ENCODE data around the gene SLC9A9. TPM values are rescaled to one million over a fixed set of nuclear protein-coding genes. Genes with fewer than 3 reads are reported as not detected.

SLC9A9 gene
- total and polyA plus RNA-seq, 9 of the 15 experiments (the other 6 are each of a cell fraction or from before 2014, with no cell fraction given) = 0.03 to 0.13 TPM; not detected in 7

DNA sequence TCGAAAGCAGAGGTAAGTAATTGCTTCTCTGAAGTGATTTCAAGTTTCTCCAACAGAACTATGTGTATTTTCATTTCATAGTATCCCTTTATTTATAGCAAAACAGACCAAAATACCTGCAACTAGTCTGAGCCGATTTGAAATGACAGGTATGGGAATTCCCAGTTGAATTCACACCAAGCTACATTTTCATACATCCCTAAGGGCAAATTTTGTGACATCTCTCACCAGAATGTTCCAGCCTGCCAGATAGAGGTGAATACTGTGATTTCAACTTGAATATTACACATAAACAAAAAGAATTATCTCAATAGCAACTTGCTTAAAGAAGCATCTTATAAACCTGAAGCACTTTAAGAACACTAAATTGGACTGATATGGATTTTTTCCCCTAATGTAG is 235.7 kb downstream of the SLC9A9 start:
- H3K79me2 ChIP-seq (ENCODE audit: control insufficient read depth, insufficient read depth, low read length) = no peaks in the 10 kb centered on the region
- TF ChIP-seq ILF3 (IDR thresholded peaks at IDR 0.05; ENCODE audit: borderline replicate concordance) (no peak), DIDO1 (tag; IDR thresholded peaks at IDR 0.05; ENCODE audit: low read depth) (no peak), BRCA1 (IDR thresholded peaks at IDR 0.05) (no peak), BRCA1 (CRISPR knock-in tag; IDR thresholded peaks at IDR 0.05) (no peak), GATAD2A (IDR thresholded peaks at IDR 0.05) (no peak), FOXA1 (IDR thresholded peaks at IDR 0.05; ENCODE audit: borderline replicate concordance) (no peak), HSF4 (CRISPR knock-in tag; IDR thresholded peaks at IDR 0.05; ENCODE audit: borderline replicate concordance) (no peak), PCBP2 (IDR thresholded peaks at IDR 0.05; ENCODE audit: low read depth, low read length, poor library complexity, severe bottlenecking) (no peak), KLF1 (tag; IDR thresholded peaks at IDR 0.05) (no peak), CEBPG (CRISPR knock-in tag; IDR thresholded peaks at IDR 0.05) (no peak), CEBPG (tag; conservative IDR thresholded peaks at IDR 0.05 in 1 of 2, IDR thresholded peaks at IDR 0.05 in 1 of 2) (no peak), BACH1 (tag; IDR thresholded peaks at IDR 0.05) (no peak), HNRNPL (IDR thresholded peaks at IDR 0.05; ENCODE audit: low read depth, low read length) (no peak), ZNF23 (CRISPR knock-in tag; IDR thresholded peaks at IDR 0.05) (no peak), MAFK (IDR thresholded peaks at IDR 0.05; ENCODE audit: low read length) (no peak), POLR2AphosphoS5 (IDR thresholded peaks at IDR 0.05; ENCODE audit: control insufficient read depth, insufficient read depth, low read depth, low read length) (no peak), PRMT5 (CRISPR knock-in tag; IDR thresholded peaks at IDR 0.05) (no peak), ZNF707 (CRISPR knock-in tag; conservative IDR thresholded peaks at IDR 0.05) (no peak)
- TF ChIP-seq, protein P1, sequence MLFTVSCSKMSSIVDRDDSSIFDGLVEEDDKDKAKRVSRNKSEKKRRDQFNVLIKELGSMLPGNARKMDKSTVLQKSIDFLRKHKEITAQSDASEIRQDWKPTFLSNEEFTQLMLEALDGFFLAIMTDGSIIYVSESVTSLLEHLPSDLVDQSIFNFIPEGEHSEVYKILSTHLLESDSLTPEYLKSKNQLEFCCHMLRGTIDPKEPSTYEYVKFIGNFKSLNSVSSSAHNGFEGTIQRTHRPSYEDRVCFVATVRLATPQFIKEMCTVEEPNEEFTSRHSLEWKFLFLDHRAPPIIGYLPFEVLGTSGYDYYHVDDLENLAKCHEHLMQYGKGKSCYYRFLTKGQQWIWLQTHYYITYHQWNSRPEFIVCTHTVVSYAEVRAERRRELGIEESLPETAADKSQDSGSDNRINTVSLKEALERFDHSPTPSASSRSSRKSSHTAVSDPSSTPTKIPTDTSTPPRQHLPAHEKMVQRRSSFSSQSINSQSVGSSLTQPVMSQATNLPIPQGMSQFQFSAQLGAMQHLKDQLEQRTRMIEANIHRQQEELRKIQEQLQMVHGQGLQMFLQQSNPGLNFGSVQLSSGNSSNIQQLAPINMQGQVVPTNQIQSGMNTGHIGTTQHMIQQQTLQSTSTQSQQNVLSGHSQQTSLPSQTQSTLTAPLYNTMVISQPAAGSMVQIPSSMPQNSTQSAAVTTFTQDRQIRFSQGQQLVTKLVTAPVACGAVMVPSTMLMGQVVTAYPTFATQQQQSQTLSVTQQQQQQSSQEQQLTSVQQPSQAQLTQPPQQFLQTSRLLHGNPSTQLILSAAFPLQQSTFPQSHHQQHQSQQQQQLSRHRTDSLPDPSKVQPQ (CRISPR knock-in tag; IDR thresholded peaks at IDR 0.05; ENCODE audit: borderline replicate concordance) = no peak
- H3K36me3 ChIP-seq (ENCODE audit: control insufficient read depth, insufficient read depth, low read length) = no peaks in the 10 kb centered on the region
- ChIA-PET CTCF (ENCODE audit: low intra/inter-chr PET ratio) (no interaction called here), POLR2A (interaction anchor here (1.6 kb wide), 1 partner anchor 15 kb away, joined by 3 read pairs; no protein-coding TSS in a partner anchor)
- no peak overlapping the region for H3K27ac ChIP-seq (ENCODE audit: extremely low read depth, low read depth, low read length)
- H3K4me1 ChIP-seq (replicated peaks in 1 of 2; ENCODE audit: control insufficient read depth in 2 of 2, insufficient read depth in 2 of 2, low read length in 2 of 2) = no peaks in the 10 kb centered on the region
- no peaks in the 10 kb centered on the region for H4K20me1 ChIP-seq (replicated peaks; ENCODE audit: control insufficient read depth, insufficient read depth, low read length)
- BruUV-seq (replicated peaks) = no TSS peak
- DNase-seq (ENCODE audit: extremely low read depth in 1 of 4, low spot score in 3 of 4) (no peak), ATAC-seq (no peak), FAIRE-seq (no peak)
- H3K9me1 ChIP-seq (ENCODE audit: control insufficient read depth, insufficient read depth, low read length) = no peaks in the 10 kb centered on the region
- H3K9ac ChIP-seq (ENCODE audit: insufficient read depth in 1 of 2, low read depth in 2 of 2, low read length in 2 of 2) = no peak overlapping the region
- WGBS (ENCODE audit: insufficient coverage, low coverage, missing lambda C conversion rate) = 0% methylated on average over 2 of the region's 2 CpGs
- in situ Hi-C loops (cut with MboI) = no loop called here
- H3K4me2 ChIP-seq (ENCODE audit: insufficient read depth, low read length) = no peak overlapping the region
- no peak overlapping the region for H2AFZ ChIP-seq (ENCODE audit: low read depth, low read length)
- H3K9me3 ChIP-seq (replicated peaks; ENCODE audit: control insufficient read depth, insufficient read depth, low read depth, low read length) = no peaks in the 10 kb centered on the region
- H3K27me3 ChIP-seq (ENCODE audit: control insufficient read depth in 2 of 2, insufficient read depth in 2 of 2, low read length in 2 of 2) = peaks cover 0 to 4% of the 10 kb centered on the region in 2 experiments; a peak in 1 of 5 replicates
- no peak overlapping the region for H3K4me3 ChIP-seq
- intact Hi-C loops (cut with micrococcal nuclease) = no loop called here
